GM06990 (cell line): ENCODE measurements around the gene KIAA0232.

Source experiments
- DNase-seq: peaks from one replicate; pipeline ENCODE4 v3.0.0-alpha.2; 2011; ENCODE audit not compliant: insufficient read length; ENCODE audit errors: extremely low read depth
- H3K27me3 ChIP-seq: replicated peaks from 2 replicates; pipeline ENCODE4 v1.6.0; 2011; ENCODE audit warnings: low read length; ENCODE audit not compliant: control insufficient read depth, insufficient read depth
- H3K36me3 ChIP-seq: 2 replicates; pipeline ENCODE4 v1.5.1; 2011; ENCODE audit warnings: low read length; ENCODE audit not compliant: control insufficient read depth, insufficient read depth
- H3K4me3 ChIP-seq: replicated peaks from 2 replicates; pipeline ENCODE4 v1.5.1; 2011; ENCODE audit warnings: low read depth, mild to moderate bottlenecking, control low read depth, low read length
- CTCF ChIP-seq: IDR thresholded peaks from 2 replicates; pipeline ENCODE4 v1.5.1; 2011; ENCODE audit warnings: low read length, control low read depth, mild to moderate bottlenecking, inconsistent platforms; ENCODE audit not compliant: insufficient read depth, poor library complexity, severe bottlenecking

Gene KIAA0232

GRCh38 chr4:6767386-6767747 lies 15.2 kb upstream of the KIAA0232 start:
- H3K27me3 ChIP-seq: no peaks in the 10 kb centered on the region; the same call in 1 of the 2 replicates
- DNase-seq: no peak
- no peaks in the 10 kb centered on the region for H3K36me3 ChIP-seq
- H3K4me3 ChIP-seq: no peak overlapping the region
- no peak for TF ChIP-seq CTCF

GRCh38 chr4:6767748-6768538 lies 14.6 kb upstream of the KIAA0232 start:
- no peak for TF ChIP-seq CTCF
- DNase-seq: no peak

GRCh38 chr4:6768539-6768905 lies 14.0 kb upstream of the KIAA0232 start:
- Histone ChIP-seq H3K36me3 (no peaks in the 10 kb centered on the region), H3K27me3 (no peaks in the 10 kb centered on the region; the same call in 1 of the 2 replicates), H3K4me3 (no peak overlapping the region)
- DNase-seq: no peak
- TF ChIP-seq CTCF: no peak

More at GRCh38 chr4:6767748-6768538, 14.6 kb upstream of the KIAA0232 start:
- Histone ChIP-seq H3K4me3 (no peak overlapping the region), H3K27me3 (no peaks in the 10 kb centered on the region; the same call in 1 of the 2 replicates), H3K36me3 (no peaks in the 10 kb centered on the region)

- DNase-seq: peak; percentile 26
- Histone ChIP-seq H3K27me3 (no peaks in the 10 kb centered on the region), H3K36me3 (no peaks in the 10 kb centered on the region), H3K4me3 (no peak overlapping the region)
- no peak for TF ChIP-seq CTCF
Measured at GRCh38 chr4:6769233-6769988, 13.1 kb upstream of the KIAA0232 start.

DNA sequence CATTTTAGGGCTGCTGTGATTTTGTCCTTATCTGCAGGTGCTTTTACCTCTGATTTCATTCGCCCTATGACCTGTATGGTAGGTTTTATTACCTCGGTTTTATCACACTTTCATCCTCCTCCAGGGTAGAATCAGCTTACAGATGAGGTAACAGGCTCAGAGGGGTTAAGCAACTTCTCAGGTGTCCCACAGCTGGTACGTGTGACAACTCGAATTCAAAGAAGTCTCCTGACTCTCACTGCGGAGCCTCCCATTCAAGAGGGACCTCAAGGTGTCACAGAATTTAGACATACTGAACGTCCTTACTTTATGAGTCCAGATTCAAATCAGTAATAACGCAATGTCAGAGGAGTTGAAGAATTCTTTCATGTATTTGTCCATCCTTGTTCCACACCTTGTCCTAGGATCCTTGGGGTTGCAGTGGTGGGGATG lies 12.5 kb upstream of the KIAA0232 start:
- no peaks in the 10 kb centered on the region for H3K27me3 ChIP-seq
- no peak for TF ChIP-seq CTCF
- no peaks in the 10 kb centered on the region for H3K36me3 ChIP-seq
- no peak overlapping the region for H3K4me3 ChIP-seq
- no peak for DNase-seq
